Measurements from ENCODE around the gene KRT32. TPM values are rescaled to one million over a fixed set of nuclear protein-coding genes. Genes with fewer than 3 reads are reported as not detected.

The KRT32 gene
- total RNA-seq, 1 experiment from 2014 or later = not detected

GRCh38 chr17:41456204-41456603, 11.0 kb downstream of the KRT32 start:
- H3K9me3 Mint-ChIP-seq (ENCODE audit: unreplicated experiment) = no peaks in the 10 kb centered on the region
- H3K36me3 Mint-ChIP-seq (ENCODE audit: insufficient read depth, unreplicated experiment) = no peaks in the 10 kb centered on the region
- POLR2A ChIA-PET = no interaction called here
- intact Hi-C loops (cut with micrococcal nuclease) = no loop called here
- peaks cover 6% of the 10 kb centered on the region for H3K4me1 Mint-ChIP-seq (ENCODE audit: insufficient read depth, unreplicated experiment)
- H3K27ac Mint-ChIP-seq (ENCODE audit: low read depth, unreplicated experiment) = no peak overlapping the region
- no TSS peak for BruUV-seq (replicated peaks)
- no peak for TF ChIP-seq CTCF (IDR thresholded peaks at IDR 0.05; ENCODE audit: unreplicated experiment)
- CTCF ChIA-PET = no interaction called here
- peaks cover 55% of the 10 kb centered on the region for H3K27me3 Mint-ChIP-seq (ENCODE audit: insufficient read depth, unreplicated experiment)
- no peak overlapping the region for H3K4me3 Mint-ChIP-seq (ENCODE audit: unreplicated experiment)
- peak; percentile 27 for DNase-seq (ENCODE audit: unreplicated experiment)

GRCh38 chr17:41455236-41455635, 11.9 kb downstream of the KRT32 start:
- Mint-ChIP-seq H3K9me3 (ENCODE audit: unreplicated experiment) (no peaks in the 10 kb centered on the region), H3K27ac (ENCODE audit: low read depth, unreplicated experiment) (no peak overlapping the region), H3K36me3 (ENCODE audit: insufficient read depth, unreplicated experiment) (no peaks in the 10 kb centered on the region), H3K4me1 (ENCODE audit: insufficient read depth, unreplicated experiment) (peaks cover 6% of the 10 kb centered on the region), H3K27me3 (ENCODE audit: insufficient read depth, unreplicated experiment) (peaks cover 48% of the 10 kb centered on the region), H3K4me3 (ENCODE audit: unreplicated experiment) (no peak overlapping the region)
- no peak for TF ChIP-seq CTCF (IDR thresholded peaks at IDR 0.05; ENCODE audit: unreplicated experiment)
- no TSS peak for BruUV-seq (replicated peaks)
- CTCF ChIA-PET = no interaction called here
- intact Hi-C loops (cut with micrococcal nuclease) = no loop called here
- DNase-seq (ENCODE audit: unreplicated experiment) = peak; percentile 38
- POLR2A ChIA-PET = no interaction called here

GRCh38 chr17:41453066-41453465, 14.1 kb downstream of the KRT32 start:
- POLR2A ChIA-PET = interaction anchor here (1.3 kb wide), 1 partner anchor 27 kb away, joined by 6 read pairs; no protein-coding TSS in a partner anchor
- DNase-seq (ENCODE audit: unreplicated experiment) = no peak
- TF ChIP-seq CTCF (IDR thresholded peaks at IDR 0.05; ENCODE audit: unreplicated experiment) = no peak
- no peaks in the 10 kb centered on the region for H3K9me3 Mint-ChIP-seq (ENCODE audit: unreplicated experiment)
- H3K36me3 Mint-ChIP-seq (ENCODE audit: insufficient read depth, unreplicated experiment) = no peaks in the 10 kb centered on the region
- H3K4me3 Mint-ChIP-seq (ENCODE audit: unreplicated experiment) = no peak overlapping the region
- BruUV-seq (replicated peaks) = no TSS peak
- intact Hi-C loops (cut with micrococcal nuclease) = no loop called here
- H3K4me1 Mint-ChIP-seq (ENCODE audit: insufficient read depth, unreplicated experiment) = peaks cover 11% of the 10 kb centered on the region
- no peak overlapping the region for H3K27ac Mint-ChIP-seq (ENCODE audit: low read depth, unreplicated experiment)
- CTCF ChIA-PET = no interaction called here
- H3K27me3 Mint-ChIP-seq (ENCODE audit: insufficient read depth, unreplicated experiment) = peaks cover 34% of the 10 kb centered on the region

GRCh38 chr17:41452281-41452680, 14.9 kb downstream of the KRT32 start:
- POLR2A ChIA-PET = interaction anchor here (1.2 to 1.3 kb wide), 2 partner anchors 27 to 95 kb away, joined by 3 to 6 read pairs; no protein-coding TSS in a partner anchor
- CTCF ChIA-PET = no interaction called here
- peaks cover 11% of the 10 kb centered on the region for H3K4me1 Mint-ChIP-seq (ENCODE audit: insufficient read depth, unreplicated experiment)
- BruUV-seq (replicated peaks) = no TSS peak
- no peaks in the 10 kb centered on the region for H3K36me3 Mint-ChIP-seq (ENCODE audit: insufficient read depth, unreplicated experiment)
- TF ChIP-seq CTCF (IDR thresholded peaks at IDR 0.05; ENCODE audit: unreplicated experiment) = no peak
- no peak for DNase-seq (ENCODE audit: unreplicated experiment)
- H3K27ac Mint-ChIP-seq (ENCODE audit: low read depth, unreplicated experiment) = no peak overlapping the region
- no peaks in the 10 kb centered on the region for H3K9me3 Mint-ChIP-seq (ENCODE audit: unreplicated experiment)
- H3K4me3 Mint-ChIP-seq (ENCODE audit: unreplicated experiment) = no peak overlapping the region
- peaks cover 27% of the 10 kb centered on the region for H3K27me3 Mint-ChIP-seq (ENCODE audit: insufficient read depth, unreplicated experiment)
- intact Hi-C loops (cut with micrococcal nuclease) = no loop called here
